Vagina (tissue), 2 donors: Measurements from ENCODE around the gene CEBPG. TPM values are rescaled to one million over a fixed set of nuclear protein-coding genes. Genes with fewer than 3 reads are reported as not detected.

Experiments used
- DNase-seq, 2 donors: peaks; one replicate each; pipeline ENCODE4 v3.0.0-alpha.2; 2017; ENCODE audit errors: extremely low spot score in 2 of 2
- H3K27ac ChIP-seq: fragments of 200-600 bp; sonication (generic); one replicate; pipeline ENCODE4 v1.5.1; 2019
- H3K27me3 ChIP-seq: fragments of 200-600 bp; sonication (generic); one replicate; pipeline ENCODE4 v1.5.1; 2019
- H3K36me3 ChIP-seq, 2 donors: fragments of 200-600 bp; sonication (generic); one replicate each; pipeline ENCODE4 v1.5.1; 2017 to 2019
- H3K4me1 ChIP-seq: fragments of 200-600 bp; sonication (generic); one replicate; pipeline ENCODE4 v1.5.1; 2019
- H3K4me3 ChIP-seq, 2 donors: fragments of 200-600 bp; sonication (generic); 1 replicate in 1 of 2; 2 replicates in 1 of 2; pipeline ENCODE4 v1.5.1; 2016 to 2019
- H3K9me3 ChIP-seq: fragments of 200-600 bp; sonication (generic); one replicate; pipeline ENCODE4 v1.5.1; 2019
- CTCF ChIP-seq, 3 experiments: fragments of 450-650 bp in 2 of 3; fragments of 200-600 bp in 1 of 3; sonication (generic) in 1 of 3; IDR thresholded peaks; one replicate each; pipeline ENCODE4 v1.5.1; 2017 to 2019; ENCODE audit warnings: antibody characterized with exemption in 3 of 3, mild to moderate bottlenecking in 2 of 3, moderate library complexity in 2 of 3
- POLR2A ChIP-seq, 2 donors: fragments of 450-650 bp; IDR thresholded peaks; one replicate each; pipeline ENCODE4 v1.6.1; 2017; ENCODE audit warnings: antibody characterized with exemption in 2 of 2, mild to moderate bottlenecking in 2 of 2, moderate library complexity in 2 of 2
- POLR2AphosphoS5 ChIP-seq, 2 donors: sonication (generic); formaldehyde crosslinking; IDR thresholded peaks; one replicate each; pipeline ENCODE4 v1.9.0; 2017; ENCODE audit warnings: antibody characterized with exemption in 2 of 2, mild to moderate bottlenecking in 2 of 2, low read depth in 1 of 2; ENCODE audit not compliant: insufficient read depth in 1 of 2
- intact Hi-C: fragments of 100-400 bp; cut with DNase I; formaldehyde crosslinking; loops from one replicate; pipeline ENCODE4 v1.15.1; 2023
- total RNA-seq: library from RNA; depleted of rRNA; stranded (reverse); fragments of >200 nt; gene quantifications from one replicate; pipeline ENCODE4 v1.2.3, GENCODE V29; 2016

CEBPG gene
- total RNA-seq, 1 donor from 2014 or later = 20.9 TPM

- H3K27me3 ChIP-seq = no peaks in the 10 kb centered on the region
- no peak for DNase-seq
- intact Hi-C loops = no loop called here
- H3K36me3 ChIP-seq = no peaks in the 10 kb centered on the region
- no peak overlapping the region for H3K27ac ChIP-seq
- no peaks in the 10 kb centered on the region for H3K4me1 ChIP-seq
- no peak for TF ChIP-seq CTCF (IDR thresholded peaks at IDR 0.05)
- no peak overlapping the region for H3K4me3 ChIP-seq
- no peaks in the 10 kb centered on the region for H3K9me3 ChIP-seq
Measured at GRCh38 chr19:33332248-33332647, 41.3 kb upstream of the CEBPG start.

GRCh38 chr19:33333151-33333550 is 40.4 kb upstream of the CEBPG start:
- Histone ChIP-seq H3K4me3 (no peak overlapping the region), H3K27me3 (no peaks in the 10 kb centered on the region), H3K9me3 (no peaks in the 10 kb centered on the region), H3K27ac (no peak overlapping the region), H3K4me1 (no peaks in the 10 kb centered on the region), H3K36me3 (no peaks in the 10 kb centered on the region)
- intact Hi-C loops = no loop called here
- TF ChIP-seq POLR2AphosphoS5 (IDR thresholded peaks at IDR 0.05; ENCODE audit: insufficient read depth in 1 of 2, low read depth in 1 of 2) (no peak), CTCF (IDR thresholded peaks at IDR 0.05) (no peak), POLR2A (IDR thresholded peaks at IDR 0.05) (no peak)
- DNase-seq = no peak

GRCh38 chr19:33333642-33334041 is 39.9 kb upstream of the CEBPG start:
- no peak for TF ChIP-seq POLR2A (IDR thresholded peaks at IDR 0.05)
- TF ChIP-seq POLR2AphosphoS5 (IDR thresholded peaks at IDR 0.05; ENCODE audit: insufficient read depth in 1 of 2, low read depth in 1 of 2) = no peak
- no peak for TF ChIP-seq CTCF (IDR thresholded peaks at IDR 0.05)
- DNase-seq = no peak
- Histone ChIP-seq H3K9me3 (no peaks in the 10 kb centered on the region), H3K36me3 (no peaks in the 10 kb centered on the region), H3K4me3 (no peak overlapping the region), H3K27ac (no peak overlapping the region), H3K27me3 (no peaks in the 10 kb centered on the region), H3K4me1 (no peaks in the 10 kb centered on the region)
- intact Hi-C loops = no loop called here

- no peaks in the 10 kb centered on the region for H3K9me3 ChIP-seq
- no peaks in the 10 kb centered on the region for H3K27me3 ChIP-seq
- TF ChIP-seq CTCF (IDR thresholded peaks at IDR 0.05) = no peak
- TF ChIP-seq POLR2AphosphoS5 (IDR thresholded peaks at IDR 0.05; ENCODE audit: insufficient read depth in 1 of 2, low read depth in 1 of 2) = no peak
- no peak for TF ChIP-seq POLR2A (IDR thresholded peaks at IDR 0.05)
- intact Hi-C loops = no loop called here
- no peaks in the 10 kb centered on the region for H3K4me1 ChIP-seq
- no peak overlapping the region for H3K4me3 ChIP-seq
- H3K27ac ChIP-seq = no peak overlapping the region
- no peaks in the 10 kb centered on the region for H3K36me3 ChIP-seq
- no peak for DNase-seq
Measured at GRCh38 chr19:33334271-33334670, 39.2 kb upstream of the CEBPG start.

GRCh38 chr19:33335446-33335845 is 38.1 kb upstream of the CEBPG start:
- H3K27me3 ChIP-seq = no peaks in the 10 kb centered on the region
- intact Hi-C loops = no loop called here
- no peaks in the 10 kb centered on the region for H3K36me3 ChIP-seq
- H3K27ac ChIP-seq = no peak overlapping the region
- no peak for DNase-seq
- TF ChIP-seq POLR2AphosphoS5 (IDR thresholded peaks at IDR 0.05; ENCODE audit: insufficient read depth in 1 of 2, low read depth in 1 of 2) (no peak), CTCF (IDR thresholded peaks at IDR 0.05) (no peak), POLR2A (IDR thresholded peaks at IDR 0.05) (no peak)
- H3K4me3 ChIP-seq = no peak overlapping the region
- no peaks in the 10 kb centered on the region for H3K4me1 ChIP-seq
- no peaks in the 10 kb centered on the region for H3K9me3 ChIP-seq
